Mesendoderm (in vitro differentiated cells): ENCODE data around the gene ANK3.

ENCODE experiments used
- DNase-seq: peaks from one replicate; pipeline ENCODE4 v3.0.0; 2013
- H2AK5ac ChIP-seq: 2 replicates; pipeline ENCODE4 v1.6.1; 2013; ENCODE audit warnings: low read length, inconsistent platforms
- H2BK120ac ChIP-seq: 2 replicates; pipeline ENCODE4 v1.6.1; 2013; ENCODE audit warnings: low read depth, mild to moderate bottlenecking, low read length, moderate library complexity, mixed read lengths
- H2BK15ac ChIP-seq: replicated peaks from 2 replicates; pipeline ENCODE4 v1.6.1; 2013; ENCODE audit warnings: low read depth, mild to moderate bottlenecking, moderate library complexity
- H2BK5ac ChIP-seq: 2 replicates; pipeline ENCODE4 v1.6.1; 2013; ENCODE audit warnings: low read length, inconsistent platforms
- H3K18ac ChIP-seq: 2 replicates; pipeline ENCODE4 v1.6.1; 2013; ENCODE audit warnings: mild to moderate bottlenecking, low read length, mixed read lengths
- H3K23ac ChIP-seq: one replicate; pipeline ENCODE4 v1.6.1; 2013; ENCODE audit warnings: low read length
- H3K27ac ChIP-seq: 2 replicates; pipeline ENCODE4 v1.5.1; 2013; ENCODE audit warnings: low read depth, mild to moderate bottlenecking, inconsistent platforms, low read length, moderate library complexity
- H3K27me3 ChIP-seq: 2 replicates; pipeline ENCODE4 v1.6.1; 2013; ENCODE audit warnings: low read length, control low read depth, mild to moderate bottlenecking, inconsistent platforms; ENCODE audit not compliant: insufficient read depth, poor library complexity
- H3K36me3 ChIP-seq: 2 replicates; pipeline ENCODE4 v1.6.1; 2013; ENCODE audit warnings: low read length, inconsistent platforms; ENCODE audit not compliant: control insufficient read depth, insufficient read depth
- H3K4ac ChIP-seq: one replicate; pipeline ENCODE4 v1.6.1; 2013; ENCODE audit warnings: low read depth, mild to moderate bottlenecking, low read length, moderate library complexity
- H3K4me1 ChIP-seq: 2 replicates; pipeline ENCODE4 v1.6.1; 2013; ENCODE audit warnings: low read depth, low read length, inconsistent platforms; ENCODE audit not compliant: control insufficient read depth
- H3K4me2 ChIP-seq: 2 replicates; pipeline ENCODE4 v1.6.1; 2013; ENCODE audit warnings: low read length
- H3K4me3 ChIP-seq: 2 replicates; pipeline ENCODE4 v1.5.1; 2013; ENCODE audit warnings: mild to moderate bottlenecking, low read length
- H3K56ac ChIP-seq: one replicate; pipeline ENCODE4 v1.6.1; 2013; ENCODE audit warnings: low read length
- H3K79me1 ChIP-seq: 2 replicates; pipeline ENCODE4 v1.6.1; 2013; ENCODE audit warnings: low read length, inconsistent platforms
- H3K79me2 ChIP-seq: 2 replicates; pipeline ENCODE4 v1.6.1; 2013; ENCODE audit warnings: mild to moderate bottlenecking, low read length; ENCODE audit not compliant: control insufficient read depth, insufficient read depth
- H3K9ac ChIP-seq: 2 replicates; pipeline ENCODE4 v1.6.1; 2013; ENCODE audit warnings: low read length, inconsistent platforms
- H4K5ac ChIP-seq: one replicate; pipeline ENCODE4 v1.6.1; 2013; ENCODE audit warnings: low read length
- H4K8ac ChIP-seq: one replicate; pipeline ENCODE4 v1.6.1; 2013; ENCODE audit warnings: low read depth, mild to moderate bottlenecking, control low read depth, low read length, moderate library complexity
- WGBS: extraction: QIAGEN DNeasy Blood & Tissue Kit; methylation state at CpG from one replicate; pipeline ENCODE4 v1.1.7; 2013; ENCODE audit warnings: low lambda C conversion rate, missing lambda C conversion rate; ENCODE audit not compliant: insufficient coverage; ENCODE audit errors: extremely low coverage; 5-methylcytosine and 5-hydroxymethylcytosine counted together

The ANK3 gene

DNA sequence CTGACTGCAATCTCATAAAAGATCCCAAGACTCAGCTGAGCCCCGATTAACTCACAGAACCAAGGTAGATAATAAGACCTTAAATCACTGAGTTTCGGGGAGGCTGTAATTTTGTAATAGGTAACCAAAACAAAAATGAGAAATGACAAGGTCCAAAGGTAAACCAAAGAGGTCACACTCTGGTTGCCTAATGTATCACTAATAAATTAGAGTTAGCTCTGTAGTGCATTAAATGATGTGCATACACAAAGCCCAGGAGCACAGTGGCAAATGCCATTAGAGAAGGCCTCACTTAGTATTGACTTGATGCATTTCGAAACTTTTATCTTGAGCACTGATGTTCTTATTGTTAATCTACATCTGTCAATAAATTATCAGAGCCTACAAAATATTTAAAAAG, 245.6 kb downstream of the ANK3 start:
- Histone ChIP-seq H3K4me3 (no peak overlapping the region), H3K79me2 (no peaks in the 10 kb centered on the region), H3K56ac (no peak overlapping the region), H3K27ac (no peak overlapping the region), H2BK15ac (no peak overlapping the region), H3K36me3 (no peaks in the 10 kb centered on the region), H3K9ac (no peak overlapping the region), H2AK5ac (no peak overlapping the region), H3K18ac (no peak overlapping the region), H2BK5ac (no peak overlapping the region), H3K23ac (no peak overlapping the region), H2BK120ac (no peak overlapping the region), H4K8ac (no peak overlapping the region), H3K4ac (no peak overlapping the region), H3K4me2 (no peak overlapping the region), H4K5ac (no peak overlapping the region), H3K79me1 (no peaks in the 10 kb centered on the region), H3K4me1 (peaks cover 4% of the 10 kb centered on the region), H3K27me3 (no peaks in the 10 kb centered on the region)
- no peak for DNase-seq
- WGBS = no CpG with 5 or more reads among the region's 3 CpGs

- peaks cover 4% of the 10 kb centered on the region for H3K4me1 ChIP-seq
- H3K4me3 ChIP-seq = no peak overlapping the region
- no peak overlapping the region for H3K23ac ChIP-seq
- no peaks in the 10 kb centered on the region for H3K79me2 ChIP-seq
- no peaks in the 10 kb centered on the region for H3K27me3 ChIP-seq
- H2AK5ac ChIP-seq = no peak overlapping the region
- no peak overlapping the region for H4K5ac ChIP-seq
- no peak overlapping the region for H2BK5ac ChIP-seq
- H3K56ac ChIP-seq = no peak overlapping the region
- no peak overlapping the region for H3K18ac ChIP-seq
- no peaks in the 10 kb centered on the region for H3K79me1 ChIP-seq
- no CpG with 5 or more reads among the region's 1 CpG for WGBS
- no peak overlapping the region for H3K4ac ChIP-seq
- H3K4me2 ChIP-seq = no peak overlapping the region
- H3K9ac ChIP-seq = no peak overlapping the region
- no peak overlapping the region for H3K27ac ChIP-seq
- no peak overlapping the region for H2BK120ac ChIP-seq
- no peaks in the 10 kb centered on the region for H3K36me3 ChIP-seq
- no peak for DNase-seq
- no peak overlapping the region for H2BK15ac ChIP-seq
- H4K8ac ChIP-seq = no peak overlapping the region
Observed at GRCh38 chr10:60142736-60143135, 246.9 kb downstream of the ANK3 start.

- Histone ChIP-seq H3K27ac (no peak overlapping the region), H3K4me2 (no peak overlapping the region)
- WGBS = no CpG with 5 or more reads among the region's 7 CpGs
Observed at GRCh38 chr10:60141896-60142559, 247.6 kb downstream of the ANK3 start.

DNA sequence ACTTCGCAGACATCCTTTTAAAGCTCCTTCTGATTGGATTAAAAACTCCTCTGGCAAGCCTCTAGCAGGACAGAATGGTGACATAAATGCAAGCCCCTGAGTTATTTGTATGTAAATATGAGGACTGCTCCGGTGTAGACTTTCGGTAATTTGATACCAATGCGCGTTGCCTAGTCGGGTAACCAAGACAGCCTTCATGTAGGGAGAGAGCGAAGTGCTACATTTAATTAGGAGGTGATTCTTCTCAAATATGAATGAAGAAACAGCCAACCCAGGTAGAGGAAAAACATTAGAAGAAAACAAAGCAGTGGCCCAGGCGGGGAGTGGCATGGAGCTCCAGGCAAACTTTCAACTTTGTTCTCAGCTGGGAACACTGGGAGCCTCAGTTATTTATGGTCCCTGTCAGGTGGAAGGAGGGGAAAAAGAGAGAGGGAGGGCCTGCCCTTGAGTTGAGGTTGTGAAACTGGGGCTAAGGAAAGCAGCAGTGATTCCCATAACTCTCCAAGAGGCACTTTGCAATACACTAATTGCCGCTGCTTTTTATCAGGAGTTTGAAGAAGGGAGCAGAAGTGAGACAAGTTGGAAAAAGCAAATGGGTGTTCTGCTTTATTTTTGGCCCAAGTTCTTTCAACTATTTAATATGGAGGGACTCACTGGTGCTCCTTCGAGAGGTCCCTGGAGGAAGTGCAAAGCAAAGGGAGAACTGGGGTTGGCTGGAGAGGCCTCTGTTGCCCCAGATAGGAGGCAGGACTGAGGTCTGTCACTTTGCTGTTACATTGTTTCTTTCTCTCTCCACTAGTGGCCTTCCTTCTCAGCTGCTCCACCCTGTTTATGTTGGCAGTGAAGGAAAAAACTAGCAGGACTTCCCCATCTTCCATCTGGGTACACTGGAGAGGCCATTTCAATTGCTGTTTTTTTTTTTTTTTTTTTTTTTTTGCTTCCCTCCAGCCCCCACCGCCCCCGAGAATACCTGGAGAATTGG, 248.7 kb downstream of the ANK3 start:
- Histone ChIP-seq H2BK15ac (peak overlapping the region; percentile 74), H3K9ac (peak overlapping the region; percentile 4), H3K4ac (peak overlapping the region; percentile 45), H2AK5ac (no peak overlapping the region), H3K4me2 (peak overlapping the region; percentile 74), H3K4me1 (peaks cover 4% of the 10 kb centered on the region), H3K4me3 (no peak overlapping the region), H4K8ac (no peak overlapping the region), H3K36me3 (no peaks in the 10 kb centered on the region), H3K56ac (peak overlapping the region; percentile 68), H3K23ac (no peak overlapping the region), H3K18ac (peak overlapping the region; percentile 80), H3K27ac (peak overlapping the region; percentile 71), H3K27me3 (no peaks in the 10 kb centered on the region), H3K79me1 (no peaks in the 10 kb centered on the region), H2BK120ac (peak overlapping the region; percentile 78), H4K5ac (no peak overlapping the region), H2BK5ac (no peak overlapping the region), H3K79me2 (no peaks in the 10 kb centered on the region)
- peak; percentile 97 for DNase-seq
- no CpG with 5 or more reads among the region's 12 CpGs for WGBS

More at GRCh38 chr10:60141896-60142559, 247.6 kb downstream of the ANK3 start:
- H2BK5ac ChIP-seq = no peak overlapping the region
- no peaks in the 10 kb centered on the region for H3K27me3 ChIP-seq
- H3K36me3 ChIP-seq = no peaks in the 10 kb centered on the region
- peaks cover 4% of the 10 kb centered on the region for H3K4me1 ChIP-seq
- H2AK5ac ChIP-seq = no peak overlapping the region
- no peak overlapping the region for H3K4me3 ChIP-seq
- no peaks in the 10 kb centered on the region for H3K79me1 ChIP-seq
- H3K56ac ChIP-seq = no peak overlapping the region
- H3K18ac ChIP-seq = no peak overlapping the region
- no peaks in the 10 kb centered on the region for H3K79me2 ChIP-seq
- DNase-seq = peak; percentile 46
- no peak overlapping the region for H3K9ac ChIP-seq
- H2BK120ac ChIP-seq = no peak overlapping the region
- no peak overlapping the region for H3K4ac ChIP-seq
- H2BK15ac ChIP-seq = no peak overlapping the region
- no peak overlapping the region for H4K8ac ChIP-seq
- no peak overlapping the region for H4K5ac ChIP-seq
- H3K23ac ChIP-seq = no peak overlapping the region

DNA sequence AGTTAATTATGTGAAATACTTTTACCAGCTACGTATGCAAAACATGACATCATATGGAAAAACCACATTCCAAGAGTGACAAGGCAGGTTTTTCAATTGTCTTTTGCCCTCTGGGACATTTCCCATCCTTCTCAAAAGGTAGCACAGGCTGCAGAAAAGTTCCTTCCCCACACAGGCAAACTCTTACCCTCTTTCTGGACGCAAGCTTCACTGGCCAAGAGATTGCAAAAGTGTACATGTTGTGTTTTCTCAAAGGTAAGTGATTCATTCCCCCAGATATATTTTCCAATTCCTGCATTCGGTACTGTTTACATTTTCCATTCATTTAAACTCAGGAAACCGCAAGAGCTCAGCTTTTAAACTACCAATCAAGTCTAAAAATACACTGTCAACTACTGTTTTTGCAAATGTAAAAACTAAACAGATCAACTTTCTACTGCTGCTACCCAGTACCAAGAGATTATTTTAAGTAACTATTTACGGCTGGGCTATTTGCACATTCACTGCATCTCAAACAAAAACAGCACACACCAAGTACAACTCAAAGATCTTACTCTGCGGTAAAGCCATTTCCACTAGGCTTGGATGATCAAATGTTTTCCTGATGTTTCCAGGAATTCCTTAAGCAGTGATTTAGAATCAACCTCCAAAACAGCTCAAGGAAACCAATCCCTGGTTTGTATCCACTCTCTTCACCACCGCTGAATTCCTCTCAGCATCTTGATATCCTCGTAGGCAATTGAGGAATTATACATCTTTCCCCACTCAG, 249.7 kb downstream of the ANK3 start:
- Histone ChIP-seq H3K4me1 (peaks cover 4% of the 10 kb centered on the region), H3K4ac (no peak overlapping the region), H2BK15ac (no peak overlapping the region), H4K8ac (no peak overlapping the region), H2BK120ac (no peak overlapping the region), H3K56ac (peak overlapping the region; percentile 87), H2AK5ac (no peak overlapping the region), H2BK5ac (peak overlapping the region; percentile 28), H3K79me2 (no peaks in the 10 kb centered on the region), H3K36me3 (no peaks in the 10 kb centered on the region), H3K27me3 (no peaks in the 10 kb centered on the region), H3K4me3 (peak overlapping the region; percentile 48), H3K23ac (no peak overlapping the region), H3K4me2 (peak overlapping the region; percentile 74), H3K9ac (peak overlapping the region; percentile 74), H3K79me1 (no peaks in the 10 kb centered on the region), H3K27ac (peak overlapping the region; percentile 60), H4K5ac (no peak overlapping the region), H3K18ac (peak overlapping the region; percentile 98)
- WGBS = no CpG with 5 or more reads among the region's 8 CpGs
- DNase-seq = peak; percentile 93
